HG02798 (cell line): ENCODE results near the gene KIF18B.
"Not testable (repeated sequence)": the region's sequence is repeated elsewhere in the genome, so short reads cannot be mapped to it uniquely, and the experiment has no call there.

Experiments
- ATAC-seq: cut with Tn5 transposase; IDR thresholded peaks from one replicate; pipeline ENCODE4 v1.9.1; 2021; ENCODE audit warnings: mild to moderate bottlenecking; ENCODE audit not compliant: unreplicated experiment, poor library complexity

KIF18B gene

GRCh38 chr17:44970136-44970741 lies 22.7 kb upstream of the KIF18B start:
- no peak for ATAC-seq

- no peak for ATAC-seq
Observed at GRCh38 chr17:44969144-44969780, 21.7 kb upstream of the KIF18B start.

- ATAC-seq = peak; percentile 89
Observed at GRCh38 chr17:44968225-44969143, 20.9 kb upstream of the KIF18B start, which contains the start of gene C1QL1. C1QL1 (minus strand) TSS chr17:44968303; CDS start chr17:44968048, 255 bp downstream.

GRCh38 chr17:44967907-44968224 lies 20.3 kb upstream of the KIF18B start:
- ATAC-seq = no peak

- peak; percentile 1 for ATAC-seq
Observed at GRCh38 chr17:44967026-44967906, 19.7 kb upstream of the KIF18B start.

- no peak for ATAC-seq
Observed at GRCh38 chr17:44966348-44967025, 18.9 kb upstream of the KIF18B start.

- ATAC-seq = no peak
Observed at GRCh38 chr17:44965481-44966234, 18.1 kb upstream of the KIF18B start.

GRCh38 chr17:44961921-44962350 lies 14.4 kb upstream of the KIF18B start:
- no peak for ATAC-seq

GRCh38 chr17:44960691-44961090 lies 13.1 kb upstream of the KIF18B start:
- ATAC-seq = no peak

GRCh38 chr17:44959821-44960531 lies 12.4 kb upstream of the KIF18B start:
- no peak for ATAC-seq

GRCh38 chr17:44956998-44957981 lies 9.7 kb upstream of the KIF18B start:
- ATAC-seq = no peak

- ATAC-seq = no peak
Observed at GRCh38 chr17:44955674-44956425, 8.3 kb upstream of the KIF18B start.

- no peak for ATAC-seq
Observed at GRCh38 chr17:44952946-44953475, 5.4 kb upstream of the KIF18B start.

GRCh38 chr17:44948315-44948795 lies 782 bp upstream of the KIF18B start:
- ATAC-seq = no peak

- ATAC-seq = not testable (repeated sequence)
Observed at GRCh38 chr17:44945652-44946051, 1.9 kb downstream of the KIF18B start.

GRCh38 chr17:44942456-44942855 lies 5.1 kb downstream of the KIF18B start:
- ATAC-seq = no peak
